ENCODE measurements around the gene MS4A15.

- TF ChIP-seq CTCF (IDR thresholded peaks at IDR 0.05): no peak
- TF ChIP-seq POLR2AphosphoS5 (IDR thresholded peaks at IDR 0.05): no peak
- TF ChIP-seq POLR2A (IDR thresholded peaks at IDR 0.05): no peak
These were observed 6.4 kb downstream of the MS4A15 start for GRCh38 chr11:60762851-60763691.

Measured in gastroesophageal sphincter (tissue), 3 donors.